ENCODE results near the gene GARIN3.

DNA sequence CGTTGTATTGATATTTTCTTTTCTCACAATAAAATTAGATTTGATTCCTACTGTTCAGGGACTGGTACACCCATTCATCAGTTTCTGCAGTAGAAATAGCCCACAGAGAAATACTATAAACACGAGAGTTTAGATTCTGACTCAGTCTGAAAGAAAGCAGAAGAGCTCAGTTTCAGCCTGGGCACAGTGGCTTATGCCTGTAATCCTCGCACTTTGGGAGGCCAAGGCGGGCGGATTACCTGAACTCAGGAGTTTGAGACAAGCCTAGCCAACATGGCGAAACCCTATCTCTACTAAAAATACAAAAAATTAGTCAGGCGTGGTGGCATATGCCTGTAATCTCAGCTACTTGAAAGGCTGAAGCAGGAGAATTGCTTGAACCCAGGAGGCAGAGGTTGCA, 23.2 kb upstream of the GARIN3 start:
- TF ChIP-seq, protein P1, sequence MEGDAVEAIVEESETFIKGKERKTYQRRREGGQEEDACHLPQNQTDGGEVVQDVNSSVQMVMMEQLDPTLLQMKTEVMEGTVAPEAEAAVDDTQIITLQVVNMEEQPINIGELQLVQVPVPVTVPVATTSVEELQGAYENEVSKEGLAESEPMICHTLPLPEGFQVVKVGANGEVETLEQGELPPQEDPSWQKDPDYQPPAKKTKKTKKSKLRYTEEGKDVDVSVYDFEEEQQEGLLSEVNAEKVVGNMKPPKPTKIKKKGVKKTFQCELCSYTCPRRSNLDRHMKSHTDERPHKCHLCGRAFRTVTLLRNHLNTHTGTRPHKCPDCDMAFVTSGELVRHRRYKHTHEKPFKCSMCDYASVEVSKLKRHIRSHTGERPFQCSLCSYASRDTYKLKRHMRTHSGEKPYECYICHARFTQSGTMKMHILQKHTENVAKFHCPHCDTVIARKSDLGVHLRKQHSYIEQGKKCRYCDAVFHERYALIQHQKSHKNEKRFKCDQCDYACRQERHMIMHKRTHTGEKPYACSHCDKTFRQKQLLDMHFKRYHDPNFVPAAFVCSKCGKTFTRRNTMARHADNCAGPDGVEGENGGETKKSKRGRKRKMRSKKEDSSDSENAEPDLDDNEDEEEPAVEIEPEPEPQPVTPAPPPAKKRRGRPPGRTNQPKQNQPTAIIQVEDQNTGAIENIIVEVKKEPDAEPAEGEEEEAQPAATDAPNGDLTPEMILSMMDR (conservative IDR thresholded peaks at IDR 0.05 in 1 of 2, IDR thresholded peaks at IDR 0.05 in 1 of 2; ENCODE audit: extremely low read depth in 1 of 2, insufficient read depth in 1 of 2, low read depth in 1 of 2, low read length in 2 of 2), result no peak
- TF ChIP-seq EZH2 (IDR thresholded peaks at IDR 0.05; ENCODE audit: borderline replicate concordance, low read length), result no peak

All from mammary epithelial cell (primary cell).